ENCODE data around the gene PLPPR1.

DNA sequence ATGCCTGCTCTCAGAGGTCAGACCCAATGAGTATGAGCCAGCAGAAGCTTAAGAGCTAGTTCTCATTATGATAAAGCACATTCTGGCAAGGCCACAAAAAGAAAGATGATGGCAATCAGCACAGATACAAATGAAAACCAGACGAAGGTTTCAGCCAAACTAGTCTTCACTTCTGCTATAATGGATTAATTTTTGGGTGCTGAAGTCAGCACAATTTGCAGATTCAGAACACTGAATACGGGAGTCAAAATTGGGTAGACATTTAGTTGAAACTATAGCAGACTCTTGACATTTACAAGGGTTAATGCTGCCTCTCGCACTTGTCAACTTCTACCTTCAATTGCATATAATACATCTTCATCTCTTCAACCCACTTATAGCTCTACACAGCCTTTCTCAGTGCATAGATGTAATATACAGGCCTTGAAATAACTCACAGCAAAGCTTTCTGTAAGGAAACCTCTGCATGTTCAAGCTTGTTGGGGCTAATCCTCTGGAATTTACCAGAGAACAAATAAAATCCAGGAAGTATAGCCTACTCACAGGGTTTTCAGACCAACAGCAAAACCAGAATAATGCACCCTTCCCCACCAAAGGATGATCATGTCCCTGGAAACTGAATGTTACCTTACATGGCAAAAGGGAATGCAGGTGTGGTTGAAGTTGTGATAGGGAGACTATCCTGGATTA, 279.1 kb downstream of the PLPPR1 start:
- TF ChIP-seq GATA2 (IDR thresholded peaks at IDR 0.05; ENCODE audit: low read depth, low read length) (peak; percentile 45; the same call in 1 of the 2 replicates), GATA3 (IDR thresholded peaks at IDR 0.05; ENCODE audit: low read depth, low read length) (no peak)
